ENCODE measurements around the gene RCAN2. TPM values are rescaled to one million over a fixed set of nuclear protein-coding genes. Genes with fewer than 3 reads are reported as not detected.
"Not testable (repeated sequence)": the region's sequence is repeated elsewhere in the genome, so short reads cannot be mapped to it uniquely, and the experiment has no call there.

Gene RCAN2
- polyA plus RNA-seq, 3 donors from 2014 or later = not detected

- H3K27ac Mint-ChIP-seq = peak overlapping the region in 1 of 6 donors; percentile 41
- H3K4me3 Mint-ChIP-seq = no peak overlapping the region
- no peak for DNase-seq
- H3K27me3 Mint-ChIP-seq (ENCODE audit: low read depth in 3 of 3) = peaks cover 0 to 2% (median 2%) of the 10 kb centered on the region in 3 donors
- H3K4me1 Mint-ChIP-seq = no peaks in the 10 kb centered on the region
- no peaks in the 10 kb centered on the region for H3K9me3 Mint-ChIP-seq
- no peaks in the 10 kb centered on the region for H3K36me3 Mint-ChIP-seq
Observed at GRCh38 chr6:46407246-46407645, 84.0 kb downstream of the RCAN2 start.

- H3K4me1 Mint-ChIP-seq; H3K9me3 Mint-ChIP-seq; H3K27me3 Mint-ChIP-seq (ENCODE audit: low read depth in 3 of 3); H3K36me3 Mint-ChIP-seq; DNase-seq; H3K4me3 Mint-ChIP-seq; H3K27ac Mint-ChIP-seq: not testable (repeated sequence)
Observed at GRCh38 chr6:46405620-46406180, 85.5 kb downstream of the RCAN2 start.

- peaks cover 0 to 8% (median 5%) of the 10 kb centered on the region in 3 donors for H3K27me3 Mint-ChIP-seq (ENCODE audit: low read depth in 3 of 3)
- no peaks in the 10 kb centered on the region for H3K4me1 Mint-ChIP-seq
- H3K36me3 Mint-ChIP-seq = no peaks in the 10 kb centered on the region
- DNase-seq = no peak
- H3K4me3 Mint-ChIP-seq = no peak overlapping the region
- H3K9me3 Mint-ChIP-seq = no peaks in the 10 kb centered on the region
- no peak overlapping the region for H3K27ac Mint-ChIP-seq
Observed at GRCh38 chr6:46400898-46401297, 90.4 kb downstream of the RCAN2 start.

DNA sequence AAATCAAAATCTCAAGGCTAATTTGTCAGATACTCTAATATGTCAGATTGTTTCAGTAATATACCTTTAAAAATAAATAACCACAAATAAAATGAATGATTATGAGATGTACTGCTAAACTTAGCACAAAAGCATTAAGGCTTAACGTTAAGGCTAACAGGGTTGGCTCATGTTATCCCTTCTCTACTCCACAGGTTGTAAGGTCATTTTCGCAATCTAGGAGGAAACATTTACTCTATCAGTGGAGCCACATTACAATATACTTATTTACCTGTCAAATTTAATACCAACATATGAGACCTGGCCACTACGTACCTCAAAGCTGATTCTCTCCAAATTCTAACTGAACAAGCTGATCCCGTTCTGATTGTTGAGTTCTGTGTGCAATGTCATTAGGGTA, 95.7 kb downstream of the RCAN2 start:
- H3K27me3 Mint-ChIP-seq (ENCODE audit: low read depth in 3 of 3) = peaks cover 0 to 6% (median 5%) of the 10 kb centered on the region in 3 donors

GRCh38 chr6:46393940-46394337, 97.3 kb downstream of the RCAN2 start:
- H3K27ac Mint-ChIP-seq = no peak overlapping the region
- H3K36me3 Mint-ChIP-seq = no peaks in the 10 kb centered on the region
- H3K9me3 Mint-ChIP-seq = no peaks in the 10 kb centered on the region
- H3K27me3 Mint-ChIP-seq (ENCODE audit: low read depth in 3 of 3) = peaks cover 0 to 8% (median 0%) of the 10 kb centered on the region in 3 donors
- H3K4me1 Mint-ChIP-seq = no peaks in the 10 kb centered on the region
- H3K4me3 Mint-ChIP-seq = no peak overlapping the region
- no peak for DNase-seq

More for the DNA sequence above, 95.7 kb downstream of the RCAN2 start:
- H3K4me1 Mint-ChIP-seq = no peaks in the 10 kb centered on the region
- no peak overlapping the region for H3K4me3 Mint-ChIP-seq
- no peak overlapping the region for H3K27ac Mint-ChIP-seq
- no peak for DNase-seq
- H3K36me3 Mint-ChIP-seq = no peaks in the 10 kb centered on the region
- H3K9me3 Mint-ChIP-seq = no peaks in the 10 kb centered on the region

- Mint-ChIP-seq H3K4me1 (no peaks in the 10 kb centered on the region), H3K27ac (no peak overlapping the region), H3K27me3 (ENCODE audit: low read depth in 3 of 3) (peaks cover 0 to 8% (median 0%) of the 10 kb centered on the region in 3 donors), H3K9me3 (no peaks in the 10 kb centered on the region), H3K36me3 (no peaks in the 10 kb centered on the region), H3K4me3 (no peak overlapping the region)
- no peak for DNase-seq
Observed at GRCh38 chr6:46393161-46393939, 97.9 kb downstream of the RCAN2 start.

DNA sequence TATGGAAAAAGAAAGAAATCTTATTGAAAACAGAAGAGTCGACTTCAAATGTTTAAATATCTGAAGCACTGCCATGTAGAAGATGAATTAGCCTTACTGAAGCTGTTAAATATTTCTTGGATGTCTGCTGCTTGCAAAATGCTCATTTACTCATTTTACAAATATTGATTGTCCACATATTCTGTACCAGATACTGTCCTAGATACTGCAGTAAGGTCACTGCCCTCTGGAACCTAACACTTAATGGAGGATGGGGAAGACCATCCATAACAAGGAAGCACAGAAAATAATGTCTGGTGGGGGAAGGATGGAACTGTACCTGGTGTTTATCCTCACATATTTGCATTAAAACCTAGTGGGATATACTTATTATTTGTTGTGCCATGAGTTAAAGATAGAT, 99.0 kb downstream of the RCAN2 start:
- Mint-ChIP-seq H3K27ac (no peak overlapping the region), H3K36me3 (no peaks in the 10 kb centered on the region), H3K9me3 (no peaks in the 10 kb centered on the region), H3K27me3 (ENCODE audit: low read depth in 3 of 3) (peaks cover 0 to 8% (median 0%) of the 10 kb centered on the region in 3 donors), H3K4me3 (no peak overlapping the region), H3K4me1 (no peaks in the 10 kb centered on the region)
- no peak for DNase-seq

- peaks cover 0 to 6% (median 6%) of the 10 kb centered on the region in 3 donors for H3K27me3 Mint-ChIP-seq (ENCODE audit: low read depth in 3 of 3)
- no peak overlapping the region for H3K4me3 Mint-ChIP-seq
- peaks cover 0 to 3% (median 0%) of the 10 kb centered on the region in 6 donors for H3K9me3 Mint-ChIP-seq
- no peak for DNase-seq
- no peaks in the 10 kb centered on the region for H3K4me1 Mint-ChIP-seq
- H3K27ac Mint-ChIP-seq = no peak overlapping the region
- H3K36me3 Mint-ChIP-seq = peaks cover 0 to under 1% (median 0%) of the 10 kb centered on the region in 3 donors
Observed at GRCh38 chr6:46390153-46390876, 100.9 kb downstream of the RCAN2 start.

DNA sequence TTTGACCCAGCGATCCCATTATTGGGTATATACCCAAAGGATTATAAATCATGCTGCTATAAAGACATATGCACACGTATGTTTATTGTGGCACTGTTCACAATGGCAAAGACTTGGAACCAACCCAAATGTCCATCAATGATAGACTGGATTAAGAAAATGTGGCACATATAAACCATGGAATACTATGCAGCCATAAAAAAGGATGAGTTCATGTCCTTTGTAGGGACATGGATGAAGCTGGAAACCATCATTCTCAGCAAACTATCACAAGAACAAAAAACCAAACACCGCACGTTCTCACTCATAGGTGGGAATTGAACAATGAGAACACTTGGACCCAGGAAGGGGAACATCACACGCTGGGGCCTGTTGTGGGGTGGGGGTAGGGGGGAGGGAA, 103.5 kb downstream of the RCAN2 start:
- H3K4me1 Mint-ChIP-seq; H3K27ac Mint-ChIP-seq; H3K4me3 Mint-ChIP-seq; H3K27me3 Mint-ChIP-seq (ENCODE audit: low read depth in 3 of 3); H3K36me3 Mint-ChIP-seq; H3K9me3 Mint-ChIP-seq; DNase-seq: not testable (repeated sequence)

- peaks cover 0 to 8% (median 0%) of the 10 kb centered on the region in 3 donors for H3K27me3 Mint-ChIP-seq (ENCODE audit: low read depth in 3 of 3)
- peaks cover 0 to 7% (median 0%) of the 10 kb centered on the region in 3 donors for H3K36me3 Mint-ChIP-seq
- H3K27ac Mint-ChIP-seq = no peak overlapping the region
- no peak overlapping the region for H3K4me3 Mint-ChIP-seq
- H3K9me3 Mint-ChIP-seq = no peaks in the 10 kb centered on the region
- DNase-seq = no peak
- peaks cover 14 to 19% of the 10 kb centered on the region in 2 donors for H3K4me1 Mint-ChIP-seq
Observed at GRCh38 chr6:46381579-46381978, 109.7 kb downstream of the RCAN2 start.

- H3K27ac Mint-ChIP-seq = no peak overlapping the region
- no peak overlapping the region for H3K4me3 Mint-ChIP-seq
- no peak for DNase-seq
- peaks cover 0 to 6% (median 0%) of the 10 kb centered on the region in 3 donors for H3K27me3 Mint-ChIP-seq (ENCODE audit: low read depth in 3 of 3)
- peaks cover 0 to 9% (median 0%) of the 10 kb centered on the region in 3 donors for H3K36me3 Mint-ChIP-seq
- H3K9me3 Mint-ChIP-seq = no peaks in the 10 kb centered on the region
- H3K4me1 Mint-ChIP-seq = peaks cover 19 to 24% of the 10 kb centered on the region in 2 donors
Observed at GRCh38 chr6:46381057-46381456, 110.2 kb downstream of the RCAN2 start.

DNA sequence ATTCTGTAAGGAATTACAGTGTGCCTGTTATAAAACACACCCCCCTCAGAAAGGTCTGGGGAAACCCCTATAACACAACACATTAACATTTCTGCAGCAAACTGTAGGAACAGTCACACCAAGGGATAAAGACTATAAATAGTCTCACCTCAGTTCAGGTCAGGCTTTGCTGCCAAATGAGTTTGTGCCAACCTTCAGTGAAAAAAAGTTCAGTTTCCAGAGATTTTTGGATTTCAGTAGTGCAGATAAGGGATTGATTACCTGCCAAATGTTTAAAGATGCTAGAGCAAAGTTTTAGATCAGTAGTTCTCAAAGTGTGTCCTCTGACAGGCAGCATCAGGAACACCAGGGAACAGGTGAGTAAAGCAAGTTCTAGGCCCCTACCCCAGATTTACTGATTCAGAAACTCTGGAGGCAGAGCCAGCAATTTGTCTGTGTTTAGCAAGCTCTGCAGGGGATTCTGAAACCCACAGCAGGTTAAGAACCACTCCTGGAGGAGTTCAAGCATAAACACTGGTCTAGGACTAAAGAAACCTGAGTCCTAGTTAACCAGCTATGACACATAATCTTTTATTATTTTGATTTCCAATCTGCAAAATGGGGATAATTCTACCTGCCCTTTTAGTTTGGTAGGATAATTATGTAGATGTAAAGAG, 111.0 kb downstream of the RCAN2 start:
- Mint-ChIP-seq H3K9me3 (no peaks in the 10 kb centered on the region), H3K27ac (peak overlapping the region in 1 of 6 donors; percentile 50), H3K4me1 (peaks cover 23 to 28% of the 10 kb centered on the region in 2 donors), H3K4me3 (no peak overlapping the region), H3K36me3 (peaks cover 0 to 12% (median 0%) of the 10 kb centered on the region in 3 donors), H3K27me3 (ENCODE audit: low read depth in 3 of 3) (peaks cover 0 to 2% (median 0%) of the 10 kb centered on the region in 3 donors)
- DNase-seq = no peak

GRCh38 chr6:46378882-46379416, 112.3 kb downstream of the RCAN2 start:
- Mint-ChIP-seq H3K4me1 (peaks cover 23 to 28% of the 10 kb centered on the region in 2 donors), H3K27me3 (ENCODE audit: low read depth in 3 of 3) (peaks cover 0 to 2% (median 0%) of the 10 kb centered on the region in 3 donors), H3K9me3 (no peaks in the 10 kb centered on the region), H3K36me3 (peaks cover 0 to 5% (median 0%) of the 10 kb centered on the region in 3 donors), H3K27ac (peak overlapping the region in 2 of 6 donors; percentile 33 to 60), H3K4me3 (no peak overlapping the region)
- no peak for DNase-seq

Measured in immature natural killer cell (primary cell).